C1 segment of cervical spinal cord (tissue), 14 donors: ENCODE measurements around the gene TNRC6C.

Experiments
- DNase-seq, 14 donors: peaks; one replicate each; lab custom pipeline; 2025; lab: John Stamatoyannopoulos, UW

Gene TNRC6C

GRCh38 chr17:78012428-78012827, 53.9 kb downstream of the TNRC6C start:
- DNase-seq = no peak

GRCh38 chr17:78013683-78014467, 55.4 kb downstream of the TNRC6C start:
- DNase-seq = peak in 6 of 14 donors; percentile 8 to 75 (median 31)

GRCh38 chr17:78014646-78015045, 56.1 kb downstream of the TNRC6C start:
- peak in 1 of 14 donors; percentile 10 for DNase-seq

GRCh38 chr17:78016852-78017251, 58.3 kb downstream of the TNRC6C start:
- no peak for DNase-seq

- peak in 1 of 14 donors; percentile 16 for DNase-seq
These were observed 61.0 kb downstream of the TNRC6C start for GRCh38 chr17:78019367-78019975.

GRCh38 chr17:78019976-78020716, 61.6 kb downstream of the TNRC6C start:
- no peak for DNase-seq

GRCh38 chr17:78020717-78021108, 62.2 kb downstream of the TNRC6C start:
- DNase-seq = no peak

- no peak for DNase-seq
These were observed 63.9 kb downstream of the TNRC6C start for GRCh38 chr17:78022425-78022824.

- DNase-seq = peak in 1 of 14 donors; percentile 15
These were observed 64.5 kb downstream of the TNRC6C start for GRCh38 chr17:78023042-78023441.

- no peak for DNase-seq
These were observed 67.9 kb downstream of the TNRC6C start for GRCh38 chr17:78026381-78026780.

GRCh38 chr17:78027121-78027520, 68.6 kb downstream of the TNRC6C start:
- no peak for DNase-seq

GRCh38 chr17:78029697-78030096, 71.2 kb downstream of the TNRC6C start:
- no peak for DNase-seq

- DNase-seq = no peak
These were observed 72.9 kb downstream of the TNRC6C start for GRCh38 chr17:78031435-78031834.

- DNase-seq = no peak
These were observed 73.7 kb downstream of the TNRC6C start for GRCh38 chr17:78032166-78032565.

- no peak for DNase-seq
These were observed 76.1 kb downstream of the TNRC6C start for GRCh38 chr17:78034429-78035091.

GRCh38 chr17:78037280-78037679, 78.8 kb downstream of the TNRC6C start:
- DNase-seq = no peak

- no peak for DNase-seq
These were observed 80.3 kb downstream of the TNRC6C start for GRCh38 chr17:78038748-78039288.

GRCh38 chr17:78039581-78039980, 81.1 kb downstream of the TNRC6C start:
- peak in 5 of 14 donors; percentile 12 to 66 (median 14) for DNase-seq

- peak in 13 of 14 donors; percentile 17 to 86 (median 76) for DNase-seq
These were observed 82.2 kb downstream of the TNRC6C start for GRCh38 chr17:78040440-78041385.
